KMS-11 (cell line): Measurements from ENCODE around the gene HPSE.

Experiments used
- H2AFZ ChIP-seq: fragments of 200-600 bp; sonication (generic); 2 replicates; pipeline ENCODE4 v1.6.1; 2016; ENCODE audit warnings: antibody characterized with exemption, mixed run types, low read depth
- H3K27ac ChIP-seq: fragments of 200-600 bp; sonication (generic); 2 replicates; pipeline ENCODE4 v1.6.1; 2016; ENCODE audit warnings: mild to moderate bottlenecking, mixed run types
- H3K27me3 ChIP-seq: fragments of 200-600 bp; sonication (generic); 2 replicates; pipeline ENCODE4 v1.6.1; 2017; ENCODE audit warnings: mild to moderate bottlenecking, low read depth, mixed run types, moderate library complexity; ENCODE audit not compliant: insufficient read depth
- H3K36me3 ChIP-seq: fragments of 200-600 bp; sonication (generic); 2 replicates; pipeline ENCODE4 v1.6.1; 2017; ENCODE audit warnings: mild to moderate bottlenecking, mixed run types; ENCODE audit not compliant: insufficient read depth
- H3K4me1 ChIP-seq: fragments of 200-600 bp; sonication (generic); 2 replicates; pipeline ENCODE4 v1.6.1; 2016; ENCODE audit warnings: mild to moderate bottlenecking, low read depth, mixed run types; ENCODE audit not compliant: poor library complexity, severe bottlenecking
- H3K4me2 ChIP-seq: fragments of 200-600 bp; sonication (generic); 2 replicates; pipeline ENCODE4 v1.7.0; 2016; ENCODE audit warnings: mild to moderate bottlenecking, mixed run types
- H3K4me3 ChIP-seq: fragments of 200-600 bp; sonication (generic); IDR thresholded peaks from 2 replicates; pipeline ENCODE4 v1.6.1; 2017; ENCODE audit warnings: low read depth, low read length, mixed read lengths; ENCODE audit not compliant: insufficient read depth
- H3K79me2 ChIP-seq: fragments of 200-600 bp; sonication (generic); 2 replicates; pipeline ENCODE4 v1.6.1; 2016; ENCODE audit warnings: low read depth, mixed run types; ENCODE audit not compliant: insufficient read depth
- H3K9ac ChIP-seq: fragments of 200-600 bp; sonication (generic); 2 replicates; pipeline ENCODE4 v1.6.1; 2016; ENCODE audit warnings: mild to moderate bottlenecking, mixed run types
- H4K20me1 ChIP-seq: fragments of 200-600 bp; sonication (generic); 2 replicates; pipeline ENCODE4 v1.6.1; 2016; ENCODE audit warnings: mild to moderate bottlenecking, mixed run types; ENCODE audit not compliant: insufficient read depth
- TF ChIP-seq, protein P1 (sequence below): fragments of 200-600 bp; sonication (generic); conservative IDR thresholded peaks from 2 replicates; pipeline ENCODE4 v1.6.1; 2017; ENCODE audit warnings: low read depth, mild to moderate bottlenecking, antibody characterized with exemption, low read length, moderate library complexity, mixed read lengths

Gene HPSE

DNA sequence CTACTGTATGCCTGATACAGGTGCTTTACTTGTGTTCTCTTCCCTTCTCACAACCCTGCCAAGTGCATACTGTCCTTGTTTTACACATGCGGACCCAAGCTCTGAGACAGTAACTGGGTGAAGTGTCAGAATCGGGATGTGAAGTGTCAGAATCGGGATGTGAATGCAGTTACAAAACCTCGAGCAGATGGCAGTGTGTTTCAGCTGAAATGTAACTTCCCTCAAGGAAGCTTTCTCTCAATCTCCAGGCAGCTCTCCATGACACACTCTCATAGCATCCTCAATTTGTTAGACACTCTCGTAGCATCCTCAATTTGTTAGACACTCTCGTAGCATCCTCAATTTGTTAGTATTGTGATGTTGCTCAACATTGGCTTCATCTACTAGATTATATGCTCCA, 1.1 kb upstream of the HPSE start:
- no peaks in the 10 kb centered on the region for H3K36me3 ChIP-seq
- TF ChIP-seq, protein P1, sequence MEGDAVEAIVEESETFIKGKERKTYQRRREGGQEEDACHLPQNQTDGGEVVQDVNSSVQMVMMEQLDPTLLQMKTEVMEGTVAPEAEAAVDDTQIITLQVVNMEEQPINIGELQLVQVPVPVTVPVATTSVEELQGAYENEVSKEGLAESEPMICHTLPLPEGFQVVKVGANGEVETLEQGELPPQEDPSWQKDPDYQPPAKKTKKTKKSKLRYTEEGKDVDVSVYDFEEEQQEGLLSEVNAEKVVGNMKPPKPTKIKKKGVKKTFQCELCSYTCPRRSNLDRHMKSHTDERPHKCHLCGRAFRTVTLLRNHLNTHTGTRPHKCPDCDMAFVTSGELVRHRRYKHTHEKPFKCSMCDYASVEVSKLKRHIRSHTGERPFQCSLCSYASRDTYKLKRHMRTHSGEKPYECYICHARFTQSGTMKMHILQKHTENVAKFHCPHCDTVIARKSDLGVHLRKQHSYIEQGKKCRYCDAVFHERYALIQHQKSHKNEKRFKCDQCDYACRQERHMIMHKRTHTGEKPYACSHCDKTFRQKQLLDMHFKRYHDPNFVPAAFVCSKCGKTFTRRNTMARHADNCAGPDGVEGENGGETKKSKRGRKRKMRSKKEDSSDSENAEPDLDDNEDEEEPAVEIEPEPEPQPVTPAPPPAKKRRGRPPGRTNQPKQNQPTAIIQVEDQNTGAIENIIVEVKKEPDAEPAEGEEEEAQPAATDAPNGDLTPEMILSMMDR, result no peak
- no peaks in the 10 kb centered on the region for H3K79me2 ChIP-seq
- no peak overlapping the region for H3K9ac ChIP-seq
- no peak overlapping the region for H3K4me2 ChIP-seq
- peaks cover 33% of the 10 kb centered on the region for H3K4me1 ChIP-seq
- H2AFZ ChIP-seq, result no peak overlapping the region
- H3K4me3 ChIP-seq, result no peak overlapping the region
- no peaks in the 10 kb centered on the region for H4K20me1 ChIP-seq
- H3K27me3 ChIP-seq, result peaks cover 9% of the 10 kb centered on the region
- H3K27ac ChIP-seq, result no peak overlapping the region

DNA sequence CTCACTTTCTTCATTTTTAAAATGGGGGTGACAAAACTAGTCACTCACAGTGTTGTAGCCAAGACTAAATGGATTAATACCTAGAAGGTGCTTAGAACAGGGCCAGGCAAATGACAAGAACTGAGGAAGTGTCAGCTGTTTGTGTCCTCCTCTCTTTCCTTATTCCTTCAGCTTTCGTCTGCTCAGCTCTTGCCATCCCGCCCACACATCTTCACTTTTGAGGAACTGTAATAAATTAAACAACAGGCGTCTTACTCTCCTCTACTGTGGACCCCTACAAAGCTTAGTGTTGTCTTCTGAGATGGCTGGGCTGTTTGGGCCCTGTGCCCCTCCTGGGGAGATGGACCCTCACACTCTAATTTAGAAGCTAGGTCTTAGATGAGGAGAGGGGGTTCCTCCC, 2.7 kb downstream of the HPSE start:
- Histone ChIP-seq H2AFZ (no peak overlapping the region), H4K20me1 (no peaks in the 10 kb centered on the region), H3K79me2 (no peaks in the 10 kb centered on the region), H3K4me1 (peaks cover 17% of the 10 kb centered on the region), H3K27ac (no peak overlapping the region), H3K9ac (no peak overlapping the region), H3K36me3 (no peaks in the 10 kb centered on the region), H3K4me2 (no peak overlapping the region), H3K27me3 (peaks cover 9% of the 10 kb centered on the region), H3K4me3 (no peak overlapping the region)
- TF ChIP-seq, protein P1, result no peak

DNA sequence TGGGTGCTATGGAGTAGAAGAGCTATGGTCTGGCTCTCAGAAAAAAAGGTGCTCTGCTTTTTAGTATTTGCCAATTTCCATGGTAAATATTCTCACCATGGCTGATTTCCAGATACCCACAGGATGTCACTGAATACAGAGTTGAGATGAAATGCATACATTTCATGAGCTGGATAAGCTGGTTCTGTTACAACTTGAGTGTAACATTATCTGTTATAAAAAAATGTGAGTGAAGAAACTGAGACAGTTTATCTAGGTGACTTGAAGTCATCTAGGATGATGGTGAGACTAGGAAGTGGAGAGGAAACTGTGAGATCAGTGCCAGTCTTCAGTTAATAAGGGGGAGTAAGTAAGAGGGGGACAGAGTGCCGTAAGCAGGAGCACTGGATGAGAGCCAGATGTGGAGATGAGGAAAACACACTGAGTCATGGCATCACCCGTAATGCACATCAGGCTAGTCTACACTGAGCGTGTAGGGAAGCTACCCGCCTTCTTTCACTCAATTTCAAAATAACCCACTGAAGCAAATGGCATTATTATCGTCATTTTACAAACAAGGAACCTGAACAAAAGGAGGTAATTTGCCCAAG, 5.0 kb downstream of the HPSE start:
- TF ChIP-seq, protein P1, result no peak
- H3K9ac ChIP-seq, result no peak overlapping the region
- H3K36me3 ChIP-seq, result no peaks in the 10 kb centered on the region
- H3K79me2 ChIP-seq, result no peaks in the 10 kb centered on the region
- peaks cover 9% of the 10 kb centered on the region for H3K4me1 ChIP-seq
- no peaks in the 10 kb centered on the region; the same call in 1 of the 2 replicates for H3K27me3 ChIP-seq
- no peak overlapping the region for H3K4me2 ChIP-seq
- H3K27ac ChIP-seq, result no peak overlapping the region
- H4K20me1 ChIP-seq, result no peaks in the 10 kb centered on the region
- no peak overlapping the region for H3K4me3 ChIP-seq
- no peak overlapping the region for H2AFZ ChIP-seq

DNA sequence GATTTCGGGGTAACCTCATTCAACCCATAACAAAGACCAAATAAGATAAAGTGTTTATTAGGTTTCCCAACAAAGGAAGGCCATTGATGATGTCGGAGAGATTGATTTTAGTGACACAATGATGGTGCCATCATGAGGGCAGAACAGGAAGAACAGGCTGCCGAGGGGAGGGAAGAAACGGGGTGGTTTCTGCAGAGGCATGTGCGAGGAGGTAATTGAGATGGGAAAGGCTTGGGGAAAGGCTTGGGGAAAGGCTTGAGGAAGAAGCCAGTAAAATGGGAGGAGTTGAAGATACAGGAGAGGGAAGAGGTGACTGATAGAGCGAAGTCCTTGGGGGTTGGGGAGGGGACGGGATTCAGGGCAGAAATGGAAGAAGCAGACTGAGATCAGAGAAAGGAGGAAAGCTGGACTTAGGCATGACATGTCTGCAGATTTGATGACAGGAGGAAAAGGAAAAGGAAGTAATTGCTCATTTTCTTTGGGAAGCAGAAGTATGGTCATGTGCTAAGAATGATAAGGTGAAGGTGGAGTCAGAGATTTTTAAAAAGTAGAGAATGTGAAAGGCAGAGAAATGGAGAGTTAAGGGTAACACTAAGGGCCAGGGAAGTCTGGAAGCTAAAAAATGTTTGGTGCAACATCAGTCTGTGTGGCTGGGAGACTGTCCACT, 6.0 kb downstream of the HPSE start:
- TF ChIP-seq, protein P1, result no peak
- no peaks in the 10 kb centered on the region for H3K4me1 ChIP-seq
- no peak overlapping the region for H3K9ac ChIP-seq

More for the DNA sequence above, 6.0 kb downstream of the HPSE start:
- Histone ChIP-seq H2AFZ (no peak overlapping the region), H3K27me3 (no peaks in the 10 kb centered on the region; the same call in 1 of the 2 replicates), H3K4me2 (no peak overlapping the region), H3K79me2 (no peaks in the 10 kb centered on the region), H3K36me3 (no peaks in the 10 kb centered on the region), H3K4me3 (no peak overlapping the region), H4K20me1 (no peaks in the 10 kb centered on the region), H3K27ac (no peak overlapping the region)
